Psoas muscle (tissue), 8 donors: ENCODE data around the gene TAF3. TPM values are rescaled to one million over a fixed set of nuclear protein-coding genes. Genes with fewer than 3 reads are reported as not detected.

Source experiments
- ATAC-seq, 4 donors: fragments of 200-7000 bp; cut with Tn5 transposase; one replicate each; pipeline ENCODE4 v1.9.1; 2020; ENCODE audit warnings: moderate library complexity in 3 of 4, mild to moderate bottlenecking in 2 of 4
- DNase-seq, 2 donors: peaks; one replicate each; pipeline ENCODE4 v3.0.0-alpha.2; 2020
- H3K27ac ChIP-seq: fragments of 200-600 bp; one replicate; pipeline ENCODE4 v1.8.0; 2022
- H3K27me3 ChIP-seq, 3 donors: fragments of 200-600 bp in 1 of 3; one replicate each; pipeline versions ENCODE4 v1.6.1 to v1.8.0; 2013 to 2022; ENCODE audit warnings: low read length in 2 of 3, mild to moderate bottlenecking in 2 of 3, moderate library complexity in 1 of 3; ENCODE audit not compliant: insufficient read depth in 3 of 3
- H3K36me3 ChIP-seq, 2 donors: fragments of 200-600 bp in 1 of 2; one replicate each; pipeline versions ENCODE4 v1.6.1 to v1.8.0; 2013 to 2022; ENCODE audit warnings: low read depth in 1 of 2, mild to moderate bottlenecking in 1 of 2, moderate library complexity in 1 of 2; ENCODE audit not compliant: insufficient read depth in 1 of 2
- H3K4me1 ChIP-seq: fragments of 200-600 bp; one replicate; pipeline ENCODE4 v1.8.0; 2022
- H3K4me3 ChIP-seq: fragments of 200-600 bp; one replicate; pipeline ENCODE4 v1.8.0; 2022; ENCODE audit warnings: mild to moderate bottlenecking
- H3K9me3 ChIP-seq: fragments of 200-600 bp; one replicate; pipeline ENCODE4 v1.8.0; 2022
- WGBS, 3 donors: extraction: QIAGEN DNeasy Blood & Tissue Kit; methylation state at CpG; one replicate each; pipeline versions ENCODE4 v1.1.6 to v1.1.7; 2013; 5-methylcytosine and 5-hydroxymethylcytosine counted together
- intact Hi-C, 2 donors: fragments of 100-400 bp; cut with DNase I; formaldehyde crosslinking; loops; one replicate each; pipeline versions ENCODE4 v1.11.0 to v1.14.2; 2022
- polyA plus RNA-seq, 3 donors: library from polyadenylated mRNA; stranded (reverse); fragments of 200-250 nt; gene quantifications; one replicate each; pipeline ENCODE4 v1.2.3, GENCODE V29; 2013
- total RNA-seq, 4 donors: library from RNA; stranded (reverse); fragmentation: NEBNext Ultra II Directional in 2 of 4; extraction: Animal tissue kit (Norgen Biotek cat#: 25700) in 2 of 4; gene quantifications; one replicate each; pipeline versions ENCODE4 v1.2.1 to v1.2.4, GENCODE V29; 2021 to 2023
- TF ChIP-seq, protein P1 (sequence below): fragments of 200-600 bp; IDR thresholded peaks from one replicate; pipeline ENCODE4 v1.8.0; 2022; ENCODE audit warnings: antibody characterized with exemption
- donor health status: healthy with polysubstance abuse.
- donor health status: DM: no; HTN: no; CAD: no; lungs with moderate emphysema.
- donor health status: Bipolar disorder and iron deficiency.
- donor health status: healthy.
- donor health status: DM: yes; HTN: yes; CAD: no.
- donor health status: DM: no; HTN: no; CAD: no.
- donor health status: DM: no; HTN: no; CAD: no.
- donor health status: DM: yes; HTN: yes; CAD: no.

Gene TAF3
- total and polyA plus RNA-seq, 7 donors, result 4.6 to 21.5 (median 13.0) TPM

DNA sequence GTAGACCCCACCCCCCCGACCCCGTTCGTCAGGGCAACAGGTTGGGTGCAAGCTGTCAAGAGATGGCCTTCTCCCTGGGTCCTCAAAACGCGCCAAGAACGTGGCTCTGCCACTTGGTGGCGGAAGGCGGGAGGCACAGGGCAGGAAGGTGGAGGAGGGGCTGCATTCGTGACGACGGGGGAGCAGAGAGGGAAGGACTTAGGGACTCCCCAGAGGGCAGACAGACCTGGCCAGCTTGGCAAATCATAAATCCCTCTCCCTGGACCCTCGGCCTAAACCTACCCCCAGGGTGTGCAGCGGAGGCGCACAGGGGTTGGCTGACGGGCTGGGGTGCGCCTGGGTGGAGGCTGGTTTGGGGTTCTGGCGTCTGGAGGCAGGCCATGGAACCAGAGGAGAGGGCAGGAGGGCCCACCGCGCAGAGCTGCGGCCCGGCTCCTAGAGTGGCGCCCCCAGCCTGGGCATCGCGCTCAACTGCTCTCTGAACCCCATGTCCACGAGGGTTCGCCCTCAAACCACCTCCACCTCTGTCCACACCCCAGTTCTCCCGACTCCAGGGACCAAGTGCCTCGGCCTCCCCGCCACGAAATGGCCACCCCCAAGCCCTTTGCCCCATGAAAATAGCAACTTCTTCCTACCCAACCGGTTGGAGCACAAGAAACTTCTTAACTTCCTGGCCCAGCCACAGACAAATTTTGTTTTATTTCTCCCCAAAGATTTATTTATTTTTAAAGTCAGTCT is 225.4 kb downstream of the TAF3 start:
- H3K9me3 ChIP-seq, result no peaks in the 10 kb centered on the region
- intact Hi-C loops, result no loop called here
- H3K36me3 ChIP-seq, result no peaks in the 10 kb centered on the region
- peak in 1 of 2 donors; percentile 12 for DNase-seq
- peaks cover 1 to 98% (median 51%) of the 10 kb centered on the region in 3 donors for H3K27me3 ChIP-seq
- no peak overlapping the region for H3K27ac ChIP-seq
- ATAC-seq, result no peak
- TF ChIP-seq, protein P1, sequence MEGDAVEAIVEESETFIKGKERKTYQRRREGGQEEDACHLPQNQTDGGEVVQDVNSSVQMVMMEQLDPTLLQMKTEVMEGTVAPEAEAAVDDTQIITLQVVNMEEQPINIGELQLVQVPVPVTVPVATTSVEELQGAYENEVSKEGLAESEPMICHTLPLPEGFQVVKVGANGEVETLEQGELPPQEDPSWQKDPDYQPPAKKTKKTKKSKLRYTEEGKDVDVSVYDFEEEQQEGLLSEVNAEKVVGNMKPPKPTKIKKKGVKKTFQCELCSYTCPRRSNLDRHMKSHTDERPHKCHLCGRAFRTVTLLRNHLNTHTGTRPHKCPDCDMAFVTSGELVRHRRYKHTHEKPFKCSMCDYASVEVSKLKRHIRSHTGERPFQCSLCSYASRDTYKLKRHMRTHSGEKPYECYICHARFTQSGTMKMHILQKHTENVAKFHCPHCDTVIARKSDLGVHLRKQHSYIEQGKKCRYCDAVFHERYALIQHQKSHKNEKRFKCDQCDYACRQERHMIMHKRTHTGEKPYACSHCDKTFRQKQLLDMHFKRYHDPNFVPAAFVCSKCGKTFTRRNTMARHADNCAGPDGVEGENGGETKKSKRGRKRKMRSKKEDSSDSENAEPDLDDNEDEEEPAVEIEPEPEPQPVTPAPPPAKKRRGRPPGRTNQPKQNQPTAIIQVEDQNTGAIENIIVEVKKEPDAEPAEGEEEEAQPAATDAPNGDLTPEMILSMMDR, result no peak
- peaks cover 9% of the 10 kb centered on the region for H3K4me1 ChIP-seq
- H3K4me3 ChIP-seq, result no peak overlapping the region
- WGBS, 3 donors, result 4 to 7% (median 6%) methylated on average over 25 to 31 of the region's 31 CpGs

DNA sequence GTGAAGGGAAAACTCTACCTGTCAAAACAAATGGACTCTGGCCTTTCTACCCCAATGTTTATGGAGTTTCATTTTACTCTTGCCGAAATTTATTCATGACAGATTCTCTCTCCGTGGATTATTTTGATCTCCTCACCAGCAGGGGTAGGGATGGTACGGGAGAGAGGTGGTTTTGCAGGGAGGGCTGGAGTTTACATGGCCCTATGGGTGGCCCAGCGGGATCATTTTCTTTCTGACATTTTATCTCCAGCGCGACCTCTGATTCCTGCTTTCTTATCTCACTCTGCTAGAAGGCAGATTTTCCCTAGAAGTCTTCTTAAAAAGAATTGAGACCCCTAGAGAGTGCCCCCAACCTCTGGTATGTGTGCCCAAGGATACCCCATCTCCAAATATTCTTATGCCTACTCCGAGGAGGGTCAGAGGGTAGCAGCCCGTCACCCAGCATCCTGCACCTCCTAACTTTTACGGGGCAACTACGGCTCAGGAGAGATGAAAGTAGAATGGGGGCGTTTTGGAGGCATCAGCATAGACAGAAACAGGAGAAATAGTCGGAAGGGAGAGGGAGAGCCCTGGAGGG is 226.1 kb downstream of the TAF3 start:
- DNase-seq (no peak), ATAC-seq (no peak)
- 9 to 19% (median 11%) methylated on average over 12 of the region's 12 CpGs for WGBS, 3 donors
- peaks cover 0 to 98% (median 52%) of the 10 kb centered on the region in 3 donors for H3K27me3 ChIP-seq
- no peak overlapping the region for H3K27ac ChIP-seq
- H3K9me3 ChIP-seq, result no peaks in the 10 kb centered on the region
- intact Hi-C loops, result no loop called here
- peaks cover 12% of the 10 kb centered on the region for H3K4me1 ChIP-seq
- H3K4me3 ChIP-seq, result no peak overlapping the region
- TF ChIP-seq, protein P1, result no peak
- no peaks in the 10 kb centered on the region for H3K36me3 ChIP-seq

DNA sequence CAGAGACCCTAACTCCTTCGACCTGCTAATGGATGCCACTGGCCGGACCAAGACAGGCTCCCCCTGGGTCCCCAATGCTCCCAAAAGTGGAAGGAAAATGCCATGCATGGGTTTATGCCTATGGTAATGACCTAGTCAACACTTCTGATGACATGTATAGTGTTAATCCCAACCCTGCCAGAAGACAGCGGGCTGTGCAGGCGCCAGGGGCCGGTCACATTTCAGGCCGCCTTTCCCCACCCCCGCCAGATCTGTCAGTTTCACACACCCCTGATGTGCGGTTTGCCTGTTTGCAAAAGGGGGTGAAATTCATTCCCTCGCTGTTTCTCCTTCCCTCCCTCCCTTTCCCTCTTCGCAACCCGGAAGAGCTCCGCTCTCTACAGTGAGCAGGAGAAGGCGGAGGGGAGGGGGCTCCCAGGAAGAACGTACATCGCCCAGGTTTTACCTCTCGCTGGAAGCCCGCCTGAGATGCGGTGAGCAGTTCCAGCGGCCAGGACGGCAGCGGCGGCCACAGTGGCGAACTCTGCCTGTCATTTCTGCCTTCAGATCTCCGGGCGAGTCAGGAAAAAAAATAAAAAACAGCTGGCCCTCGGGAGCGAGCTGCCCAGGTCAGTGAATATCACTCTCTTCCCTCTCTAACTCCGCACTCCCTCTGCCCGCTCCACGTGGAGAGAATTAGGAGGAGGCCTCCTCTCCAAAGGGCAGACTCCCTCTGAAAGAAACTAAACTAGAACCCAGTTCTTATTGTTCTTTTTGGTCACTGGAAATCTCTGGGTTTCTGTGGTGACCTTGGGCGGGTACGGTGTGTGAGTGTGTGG is 226.8 kb downstream of the TAF3 start:
- no peak for DNase-seq
- no peak overlapping the region for H3K27ac ChIP-seq
- no peaks in the 10 kb centered on the region for H3K36me3 ChIP-seq
- H3K9me3 ChIP-seq, result no peaks in the 10 kb centered on the region
- WGBS, 3 donors, result 2 to 3% (median 3%) methylated on average over 28 to 32 of the region's 32 CpGs
- intact Hi-C loops, result no loop called here
- H3K4me3 ChIP-seq, result peak overlapping the region; percentile 42
- TF ChIP-seq, protein P1, result no peak
- H3K27me3 ChIP-seq, result peaks cover 0 to 99% (median 55%) of the 10 kb centered on the region in 3 donors
- peak in 1 of 4 donors; percentile 15 for ATAC-seq
- H3K4me1 ChIP-seq, result peaks cover 15% of the 10 kb centered on the region

DNA sequence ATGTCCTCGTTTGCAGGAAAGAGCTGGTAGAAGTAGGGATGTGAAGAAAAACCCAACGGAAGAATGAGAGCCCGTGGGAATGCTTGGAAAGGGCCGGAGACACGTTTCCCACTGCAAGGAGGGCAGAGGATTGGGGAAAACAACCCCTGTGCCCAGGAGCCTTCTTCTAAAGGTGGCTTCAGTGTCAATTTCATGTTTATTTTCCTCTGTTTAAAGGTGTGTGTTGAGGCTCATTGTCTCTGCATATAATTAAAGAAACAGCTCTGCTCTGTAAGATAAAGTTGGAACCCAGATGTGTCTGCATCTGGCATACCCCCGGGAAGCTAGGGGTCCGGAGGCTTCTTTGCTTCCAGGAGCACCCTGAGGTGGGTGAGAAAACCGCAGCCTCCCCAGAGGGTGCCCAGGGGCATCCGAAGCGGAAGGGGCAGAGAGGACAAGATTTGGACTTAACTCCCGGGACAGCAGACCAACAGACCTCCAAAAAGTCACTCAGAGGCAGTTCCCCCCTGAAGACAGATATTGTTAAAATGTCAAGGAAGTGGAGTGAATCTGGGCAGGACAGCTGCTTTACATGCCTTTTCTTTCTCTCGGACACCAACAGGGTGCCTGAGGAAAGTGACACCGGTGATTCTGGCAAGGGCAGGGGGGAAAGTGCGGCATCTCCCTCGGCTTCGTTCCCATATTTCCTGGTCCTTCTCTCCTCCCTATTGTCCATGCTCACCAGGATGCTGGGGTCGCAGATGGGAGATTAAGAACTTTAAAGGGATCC is 227.6 kb downstream of the TAF3 start:
- H3K4me3 ChIP-seq, result peak overlapping the region; percentile 42

More for the DNA sequence above, 227.6 kb downstream of the TAF3 start:
- WGBS, 3 donors, result 2 to 5% (median 4%) methylated on average over 17 of the region's 17 CpGs
- no peaks in the 10 kb centered on the region for H3K36me3 ChIP-seq
- ATAC-seq, result no peak
- DNase-seq, result no peak
- peaks cover 22% of the 10 kb centered on the region for H3K4me1 ChIP-seq
- no peak overlapping the region for H3K27ac ChIP-seq
- TF ChIP-seq, protein P1, result no peak
- H3K9me3 ChIP-seq, result no peaks in the 10 kb centered on the region
- intact Hi-C loops, result no loop called here
- peaks cover 0 to 99% (median 62%) of the 10 kb centered on the region in 3 donors for H3K27me3 ChIP-seq
